AG04450 (cell line): ENCODE measurements around the gene MAP3K10. TPM values are rescaled to one million over a fixed set of nuclear protein-coding genes. Genes with fewer than 3 reads are reported as not detected.
A peak's percentile ranks its signal among the peaks of the same experiment; 100 is the strongest.

Experiments
- CTCF ChIA-PET: fragments of 300-600, 350-600 bp; formaldehyde crosslinking; extraction: SDS; loops from one replicate; lab custom pipeline; 2022; ENCODE audit warnings: antibody characterized with exemption, inconsistent platforms; lab: Charles Lee
- POLR2A ChIA-PET: fragments of 350-600 bp; formaldehyde crosslinking; extraction: SDS; loops from one replicate; lab custom pipeline; 2021; ENCODE audit warnings: antibody characterized with exemption, inconsistent platforms; lab: Yijun Ruan, JAX
- DNase-seq: peaks from one replicate; pipeline ENCODE4 v3.0.0-alpha.2; 2011; ENCODE audit warnings: low read depth, low spot score
- H3K27ac ChIP-seq: one replicate; pipeline ENCODE4 v1.5.1; 2012; ENCODE audit warnings: low read depth, low read length, control low read depth
- H3K27me3 ChIP-seq: one replicate; pipeline ENCODE4 v1.6.0; 2012; ENCODE audit warnings: low read length; ENCODE audit not compliant: control insufficient read depth, insufficient read depth
- H3K4me3 ChIP-seq: 2 replicates; pipeline ENCODE4 v1.5.1; 2011; ENCODE audit warnings: mild to moderate bottlenecking, low read depth, low read length, control low read depth
- H3K9me3 ChIP-seq: 2 replicates; pipeline ENCODE4 v1.5.1; 2012; ENCODE audit warnings: low read length; ENCODE audit not compliant: control insufficient read depth, insufficient read depth
- polyA plus RNA-seq: library from polyadenylated mRNA; depleted of rRNA; stranded (reverse); fragments of >200 nt; gene quantifications from 2 replicates; pipeline ENCODE4 v1.2.3, GENCODE V29; 2011
- TF ChIP-seq, protein P1 (sequence below): IDR thresholded peaks from 2 replicates; pipeline ENCODE4 v1.5.1; 2011; ENCODE audit warnings: low read depth, low read length, control low read depth, inconsistent platforms

MAP3K10 gene
- polyA plus RNA-seq, 1 experiment = 2.0 TPM

DNA sequence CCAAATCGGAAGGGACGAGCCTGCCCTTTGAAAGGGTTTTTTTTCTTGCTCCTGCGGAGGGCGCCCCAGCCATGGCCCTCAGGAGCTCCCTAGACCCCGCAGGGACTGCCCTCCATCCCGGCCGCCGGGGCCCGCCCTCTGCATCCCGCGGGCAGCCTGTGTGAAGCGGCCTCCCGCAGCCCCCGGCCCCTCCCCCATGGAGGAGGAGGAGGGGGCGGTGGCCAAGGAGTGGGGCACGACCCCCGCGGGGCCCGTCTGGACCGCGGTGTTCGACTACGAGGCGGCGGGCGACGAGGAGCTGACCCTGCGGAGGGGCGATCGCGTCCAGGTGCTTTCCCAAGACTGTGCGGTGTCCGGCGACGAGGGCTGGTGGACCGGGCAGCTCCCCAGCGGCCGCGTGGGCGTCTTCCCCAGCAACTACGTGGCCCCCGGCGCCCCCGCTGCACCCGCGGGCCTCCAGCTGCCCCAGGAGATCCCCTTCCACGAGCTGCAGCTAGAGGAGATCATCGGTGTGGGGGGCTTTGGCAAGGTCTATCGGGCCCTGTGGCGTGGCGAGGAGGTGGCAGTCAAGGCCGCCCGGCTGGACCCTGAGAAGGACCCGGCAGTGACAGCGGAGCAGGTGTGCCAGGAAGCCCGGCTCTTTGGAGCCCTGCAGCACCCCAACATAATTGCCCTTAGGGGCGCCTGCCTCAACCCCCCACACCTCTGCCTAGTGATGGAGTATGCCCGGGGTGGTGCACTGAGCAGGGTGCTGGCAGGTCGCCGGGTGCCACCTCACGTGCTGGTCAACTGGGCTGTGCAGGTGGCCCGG lies 815 bp downstream of the MAP3K10 start:
- POLR2A ChIA-PET = interaction anchor here (0.7 kb wide), 1 partner anchor 14 kb away, joined by 3 read pairs; no protein-coding TSS in a partner anchor
- Histone ChIP-seq H3K27ac (no peak overlapping the region), H3K27me3 (no peaks in the 10 kb centered on the region), H3K9me3 (no peaks in the 10 kb centered on the region), H3K4me3 (peak overlapping the region; percentile 84)
- TF ChIP-seq, protein P1, sequence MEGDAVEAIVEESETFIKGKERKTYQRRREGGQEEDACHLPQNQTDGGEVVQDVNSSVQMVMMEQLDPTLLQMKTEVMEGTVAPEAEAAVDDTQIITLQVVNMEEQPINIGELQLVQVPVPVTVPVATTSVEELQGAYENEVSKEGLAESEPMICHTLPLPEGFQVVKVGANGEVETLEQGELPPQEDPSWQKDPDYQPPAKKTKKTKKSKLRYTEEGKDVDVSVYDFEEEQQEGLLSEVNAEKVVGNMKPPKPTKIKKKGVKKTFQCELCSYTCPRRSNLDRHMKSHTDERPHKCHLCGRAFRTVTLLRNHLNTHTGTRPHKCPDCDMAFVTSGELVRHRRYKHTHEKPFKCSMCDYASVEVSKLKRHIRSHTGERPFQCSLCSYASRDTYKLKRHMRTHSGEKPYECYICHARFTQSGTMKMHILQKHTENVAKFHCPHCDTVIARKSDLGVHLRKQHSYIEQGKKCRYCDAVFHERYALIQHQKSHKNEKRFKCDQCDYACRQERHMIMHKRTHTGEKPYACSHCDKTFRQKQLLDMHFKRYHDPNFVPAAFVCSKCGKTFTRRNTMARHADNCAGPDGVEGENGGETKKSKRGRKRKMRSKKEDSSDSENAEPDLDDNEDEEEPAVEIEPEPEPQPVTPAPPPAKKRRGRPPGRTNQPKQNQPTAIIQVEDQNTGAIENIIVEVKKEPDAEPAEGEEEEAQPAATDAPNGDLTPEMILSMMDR = no peak
- CTCF ChIA-PET = interaction anchor here (0.5 to 0.6 kb wide), 2 partner anchors 222 to 1012 kb away, joined by 3 to 5 read pairs; no protein-coding TSS in a partner anchor
- no peak for DNase-seq

DNA sequence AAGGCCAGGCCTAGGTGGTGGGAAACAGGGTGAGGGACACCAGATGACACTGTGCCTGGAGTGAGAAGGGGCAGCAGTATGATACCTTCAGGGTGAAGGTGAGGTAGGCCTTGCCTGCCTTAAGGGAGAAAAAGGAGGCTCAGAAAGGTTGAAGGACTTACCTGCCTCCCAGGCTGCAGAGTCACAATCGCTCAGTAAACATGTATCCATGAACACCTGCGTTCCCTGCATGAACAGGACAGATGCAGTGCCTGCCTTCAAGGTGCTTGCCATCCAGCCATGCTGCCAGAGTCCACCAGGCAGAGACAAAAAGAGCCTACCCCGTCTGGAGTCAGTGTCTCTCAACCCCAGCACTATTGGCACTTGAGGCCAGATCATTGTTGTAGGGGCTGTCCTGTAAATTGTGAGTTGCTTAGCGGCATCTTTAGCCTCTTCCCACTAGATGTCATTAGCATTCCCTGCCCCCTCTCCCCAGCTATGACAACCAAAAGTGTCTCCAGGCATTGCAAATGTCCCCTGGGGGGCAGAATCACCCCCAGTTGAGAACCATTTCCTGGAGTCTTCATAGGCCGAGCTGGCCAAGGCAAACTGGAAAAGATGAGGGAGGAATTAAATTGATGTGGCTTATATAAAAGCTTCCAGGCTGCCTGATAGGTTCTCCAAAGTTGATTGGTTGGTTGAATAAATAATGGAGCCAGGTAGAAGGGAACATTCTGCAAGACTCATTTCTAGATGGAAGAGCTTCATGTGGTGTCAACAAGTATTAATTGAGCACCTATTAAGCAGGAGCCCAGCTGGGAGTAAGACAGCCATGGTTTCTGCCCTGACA lies 1.7 kb downstream of the MAP3K10 start:
- no peak for DNase-seq
- ChIA-PET CTCF (interaction anchor here (0.6 kb wide), 3 partner anchors 26 to 350 kb away, joined by 3 to 11 read pairs (median 3); no protein-coding TSS in a partner anchor), POLR2A (no interaction called here)
- Histone ChIP-seq H3K4me3 (peak overlapping the region; percentile 84), H3K27ac (no peak overlapping the region), H3K9me3 (no peaks in the 10 kb centered on the region), H3K27me3 (no peaks in the 10 kb centered on the region)
- TF ChIP-seq, protein P1 = no peak

- H3K27ac ChIP-seq = no peak overlapping the region
- CTCF ChIA-PET = interaction anchor here (0.6 kb wide), 2 partner anchors 25 to 112 kb away, joined by 3 to 11 read pairs; no protein-coding TSS in a partner anchor
- no peaks in the 10 kb centered on the region; the same call in 1 of the 2 replicates for H3K9me3 ChIP-seq
- H3K27me3 ChIP-seq = no peaks in the 10 kb centered on the region
- TF ChIP-seq, protein P1 = no peak
- H3K4me3 ChIP-seq = no peak overlapping the region
- POLR2A ChIA-PET = no interaction called here
- no peak for DNase-seq
Observed at GRCh38 chr19:40193587-40193849, 2.3 kb downstream of the MAP3K10 start.

DNA sequence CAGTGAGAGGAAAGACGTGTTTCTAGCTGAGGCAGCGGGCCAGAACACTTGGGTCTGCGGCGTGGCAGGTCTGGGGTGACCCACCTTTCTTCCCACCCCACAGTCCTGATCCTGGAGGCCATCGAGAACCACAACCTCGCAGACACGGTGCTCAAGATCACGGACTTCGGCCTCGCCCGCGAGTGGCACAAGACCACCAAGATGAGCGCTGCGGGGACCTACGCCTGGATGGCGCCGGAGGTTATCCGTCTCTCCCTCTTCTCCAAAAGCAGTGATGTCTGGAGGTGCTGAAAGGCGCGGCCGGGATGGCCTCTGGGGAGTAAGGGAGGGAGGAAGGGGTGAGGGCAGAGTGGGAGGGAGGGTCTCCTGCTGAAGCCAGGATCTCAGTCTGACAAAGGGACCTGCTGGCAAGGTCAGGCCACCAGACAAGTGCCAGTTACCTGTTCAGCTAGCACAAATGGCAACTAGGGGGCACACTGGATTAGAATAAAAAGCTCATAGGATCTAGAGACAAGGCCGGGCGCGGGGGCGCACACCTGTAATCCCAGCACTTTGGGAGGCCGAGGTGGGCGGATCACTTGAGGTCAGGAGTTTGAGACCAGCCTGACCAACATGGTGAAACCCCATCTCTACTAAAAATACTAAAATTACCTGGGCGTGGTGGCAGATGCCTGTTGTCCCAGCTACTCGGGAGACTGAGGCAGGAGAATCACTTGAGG lies 7.2 kb downstream of the MAP3K10 start:
- TF ChIP-seq, protein P1 = no peak
- H3K9me3 ChIP-seq = no peaks in the 10 kb centered on the region; the same call in 1 of the 2 replicates
- ChIA-PET CTCF (interaction anchor here (1.4 kb wide), 1 partner anchor 59 kb away, joined by 5 read pairs; no protein-coding TSS in a partner anchor), POLR2A (no interaction called here)
- DNase-seq = no peak
- no peaks in the 10 kb centered on the region for H3K27me3 ChIP-seq
- H3K27ac ChIP-seq = no peak overlapping the region
- no peak overlapping the region for H3K4me3 ChIP-seq
